GM12892 (cell line): ENCODE measurements around the gene CRTC1.

Source experiments
- POLR2A ChIP-seq: IDR thresholded peaks from 2 replicates; pipeline ENCODE4 v1.6.1; 2011; ENCODE audit warnings: low read depth, low read length, control low read depth
- POLR2AphosphoS5 ChIP-seq: IDR thresholded peaks from 2 replicates; pipeline ENCODE4 v1.6.1; 2011; ENCODE audit warnings: low read depth, low read length, control low read depth

DNA sequence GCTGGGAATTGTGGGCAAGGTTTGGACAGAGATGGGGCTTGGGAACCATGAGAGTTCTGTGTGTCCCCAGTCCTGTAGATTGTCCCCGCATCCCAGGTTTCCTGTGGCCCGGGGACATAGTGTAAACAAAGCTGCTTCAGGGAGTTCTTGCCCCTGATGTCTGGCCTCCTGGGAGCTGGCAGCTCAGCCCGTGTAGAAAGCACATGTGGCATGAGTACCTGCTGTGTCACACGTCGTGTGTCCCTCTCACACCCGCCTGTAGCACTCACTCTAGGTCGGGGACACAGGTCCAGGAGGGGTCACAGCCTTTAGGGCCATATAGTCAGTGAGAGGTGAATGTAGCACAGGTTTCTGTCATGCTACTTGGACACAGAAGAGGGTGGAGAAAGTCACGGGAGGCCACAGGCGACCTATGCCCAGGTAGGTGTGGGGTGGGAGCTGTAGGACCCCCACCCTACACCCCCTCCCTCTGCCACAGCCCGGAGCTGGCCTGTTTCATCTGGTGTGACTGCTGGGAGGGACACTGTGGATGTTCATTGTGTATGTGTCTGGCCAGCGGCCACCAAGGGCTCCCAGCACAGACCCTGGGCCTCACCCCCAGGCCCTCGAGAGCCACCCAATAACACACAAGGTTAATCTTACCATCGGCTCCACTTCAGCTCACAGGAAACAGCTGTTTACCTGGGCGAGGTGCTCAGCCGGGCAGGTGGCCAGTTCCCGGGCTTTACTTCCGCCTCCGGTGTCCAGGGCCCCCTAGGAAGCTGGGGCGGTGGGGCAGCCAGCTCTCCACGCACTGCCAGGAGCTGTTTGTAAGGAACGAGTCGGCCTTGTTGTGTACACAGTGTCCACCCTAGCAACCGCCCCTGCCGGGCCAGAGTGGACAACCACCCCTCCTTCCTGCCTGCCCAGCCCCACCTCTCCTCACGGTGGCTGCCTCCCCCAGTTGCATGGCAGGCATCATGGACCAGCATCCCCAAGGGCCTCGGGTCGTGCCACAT, 57.9 kb downstream of the CRTC1 start:
- TF ChIP-seq POLR2A (no peak), POLR2AphosphoS5 (no peak)
